GM15510 (cell line): ENCODE results near the gene SORBS1.

Experiments
- POLR2A ChIP-seq: IDR thresholded peaks from 3 replicates; pipeline ENCODE4 v1.6.1; 2011; ENCODE audit warnings: borderline replicate concordance; ENCODE audit not compliant: insufficient read length; ENCODE audit errors: extremely low read depth

Gene SORBS1

DNA sequence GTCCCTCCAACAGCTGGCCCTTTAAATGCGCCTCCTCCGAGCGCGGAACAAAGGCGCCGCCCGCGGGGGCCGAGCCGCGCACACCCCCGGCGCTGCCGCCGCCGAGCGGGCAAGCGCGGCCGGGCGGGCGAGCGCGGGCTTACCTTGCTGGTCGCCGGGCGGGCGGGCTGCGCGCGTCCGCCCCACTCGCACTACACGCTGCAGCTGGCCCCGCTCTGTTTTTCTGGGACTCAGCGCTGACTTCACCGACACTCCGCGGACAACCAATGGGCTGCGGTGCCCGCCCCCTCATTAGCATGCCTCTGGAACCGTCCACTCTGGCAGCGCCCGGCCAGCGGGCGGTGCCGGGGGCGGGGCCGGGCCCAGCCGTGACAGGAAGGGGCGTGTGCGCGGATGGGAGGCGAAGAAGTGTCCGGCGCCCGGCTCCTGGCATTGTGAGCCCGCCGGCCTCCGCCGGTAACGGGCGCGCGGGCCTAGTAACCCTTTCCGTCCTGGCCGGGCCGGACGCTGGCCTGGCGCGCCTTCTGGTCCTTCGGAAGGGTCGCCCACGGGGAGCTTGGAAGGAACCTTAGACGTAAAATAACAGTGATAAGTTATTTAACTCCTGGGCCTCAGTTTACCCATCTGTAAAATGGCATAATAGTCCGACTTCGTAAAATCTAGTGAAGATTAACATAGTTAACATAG lies at the start of gene SORBS1:
Gene SORBS1, minus strand, starts transcription at position 195 of the 687 bp plus-strand sequence. CDS start 120,236 bp downstream, outside the sequence.
- TF ChIP-seq POLR2A = peak; percentile 36

DNA sequence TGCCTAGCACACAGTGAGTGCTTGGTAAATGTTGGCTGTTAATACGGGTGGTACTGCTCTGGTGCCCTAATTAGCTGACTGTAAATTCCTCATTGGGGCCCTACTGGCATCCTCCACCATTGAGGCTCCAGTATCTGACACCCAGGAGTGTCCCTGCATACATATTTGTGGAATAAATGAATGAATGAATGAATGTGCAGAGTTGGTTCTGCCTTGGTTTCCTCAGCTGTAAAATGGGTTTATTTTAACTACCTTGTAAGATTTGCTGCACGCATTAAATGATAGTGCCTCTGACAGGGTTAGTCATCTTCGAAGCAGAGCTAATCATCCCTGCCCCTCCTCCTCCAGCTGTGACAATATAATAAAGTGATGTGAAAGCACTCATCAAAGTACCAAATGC lies 49.6 kb upstream of the SORBS1 start:
- no peak for TF ChIP-seq POLR2A

GRCh38 chr10:95606922-95607321 lies 45.8 kb upstream of the SORBS1 start:
- TF ChIP-seq POLR2A = no peak

DNA sequence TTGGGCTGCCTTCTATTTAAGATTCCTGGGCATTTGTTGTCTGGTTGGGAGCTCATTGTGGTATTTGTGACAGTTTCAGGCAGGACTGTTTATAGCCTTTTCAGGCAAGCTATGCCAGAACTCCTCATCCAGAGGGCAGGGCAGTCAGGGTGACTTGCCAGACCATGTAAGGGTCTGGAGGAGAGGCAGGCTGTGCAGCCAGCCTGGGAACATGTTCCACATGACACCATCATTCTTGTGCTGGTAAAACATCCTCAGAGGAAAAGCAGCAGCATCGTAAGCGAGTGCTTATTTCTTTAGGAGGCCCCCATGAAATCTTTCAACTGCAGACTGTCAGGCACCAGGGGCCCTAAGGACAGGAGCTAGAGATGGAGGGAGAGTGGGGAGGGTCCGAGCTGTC lies 44.0 kb upstream of the SORBS1 start:
- TF ChIP-seq POLR2A = no peak

DNA sequence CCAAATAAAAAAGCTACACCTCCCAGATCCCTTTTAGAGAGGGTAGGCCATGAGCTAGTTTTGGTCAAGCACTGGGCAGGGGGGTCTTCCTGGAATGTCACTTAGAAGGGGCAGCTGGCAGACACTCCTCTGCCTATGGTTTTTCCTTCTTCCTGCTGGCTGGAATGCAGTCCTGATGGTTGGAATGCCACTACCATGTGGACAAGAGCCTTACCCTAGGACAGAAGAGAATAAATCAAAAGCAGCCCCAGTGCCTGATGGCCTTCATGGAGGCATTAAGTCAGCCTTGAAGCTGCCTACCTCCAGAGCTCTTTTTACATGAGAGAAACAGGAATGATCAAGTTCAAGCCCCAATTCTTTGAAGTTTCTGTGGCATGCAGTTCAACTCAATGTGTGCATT lies 43.5 kb upstream of the SORBS1 start:
- no peak for TF ChIP-seq POLR2A

GRCh38 chr10:95602382-95602781 lies 41.2 kb upstream of the SORBS1 start:
- TF ChIP-seq POLR2A = no peak

GRCh38 chr10:95601116-95601719 lies 40.0 kb upstream of the SORBS1 start:
- TF ChIP-seq POLR2A = no peak

GRCh38 chr10:95600158-95600557 lies 39.0 kb upstream of the SORBS1 start:
- no peak for TF ChIP-seq POLR2A

- TF ChIP-seq POLR2A = no peak
These were observed 36.6 kb upstream of the SORBS1 start for GRCh38 chr10:95597788-95598187.

GRCh38 chr10:95588025-95588424 lies 26.9 kb upstream of the SORBS1 start:
- no peak for TF ChIP-seq POLR2A

DNA sequence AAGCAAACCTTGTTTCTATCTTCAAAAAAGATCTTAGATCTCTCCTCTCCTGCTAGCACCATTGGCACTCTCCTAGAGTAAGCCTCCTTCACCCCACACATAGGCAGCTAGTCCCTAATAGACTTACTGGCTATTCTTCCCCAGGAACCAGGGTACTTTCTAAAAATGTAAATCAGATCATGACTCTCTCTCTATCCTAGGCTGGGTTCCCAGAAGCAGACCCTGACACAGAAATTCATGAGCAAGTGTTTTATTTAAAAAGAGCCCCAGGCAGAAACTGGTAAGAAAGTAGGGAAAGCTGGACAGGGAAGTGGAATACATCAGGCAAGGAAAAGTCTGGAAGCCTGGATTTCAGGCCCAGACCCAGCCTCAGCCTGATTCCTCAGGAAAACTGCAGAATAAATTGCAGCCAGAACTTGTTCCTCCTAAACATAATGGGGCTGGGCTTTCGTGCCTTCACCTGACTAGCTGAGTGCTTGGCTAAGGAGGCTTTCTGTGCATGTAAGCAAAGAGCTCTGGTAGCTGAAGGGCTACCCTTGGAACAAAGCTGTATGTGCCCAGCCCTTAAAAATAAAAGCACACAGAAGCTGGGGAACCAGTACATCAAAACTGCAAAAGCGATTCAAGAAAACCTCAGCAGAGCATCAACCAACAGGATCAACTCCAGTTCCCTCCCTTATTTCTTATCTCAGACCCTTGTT lies 18.8 kb upstream of the SORBS1 start:
- TF ChIP-seq POLR2A = no peak

DNA sequence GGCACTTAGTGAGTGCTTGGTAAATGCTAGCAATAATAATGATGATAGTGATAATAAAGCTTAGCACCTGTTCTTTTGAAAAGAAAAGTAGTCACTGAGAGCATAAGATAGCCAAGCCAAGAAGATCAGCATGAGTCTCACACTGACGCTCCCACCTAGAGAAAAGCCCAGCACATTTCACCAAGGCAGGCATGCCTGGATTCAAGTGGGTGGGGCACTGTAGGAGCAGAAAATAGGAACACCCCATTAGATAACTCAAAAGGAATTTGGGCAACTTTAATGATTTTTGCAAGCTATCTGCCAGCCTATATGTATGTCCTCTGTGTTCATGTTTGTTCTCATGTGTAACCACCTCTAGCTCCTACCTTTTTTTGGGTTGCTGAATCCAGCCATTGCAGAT lies 18.1 kb upstream of the SORBS1 start:
- TF ChIP-seq POLR2A = no peak

GRCh38 chr10:95578619-95579018 lies 17.4 kb upstream of the SORBS1 start:
- TF ChIP-seq POLR2A = no peak

GRCh38 chr10:95574649-95575365 lies 13.6 kb upstream of the SORBS1 start:
- TF ChIP-seq POLR2A = no peak

- TF ChIP-seq POLR2A = no peak
These were observed 12.9 kb upstream of the SORBS1 start for GRCh38 chr10:95573964-95574604.
